Ishikawa (cell line): ENCODE measurements around the gene GDAP1L1.

Experiments
- CEBPB ChIP-seq: IDR thresholded peaks from 2 replicates; pipeline ENCODE4 v1.6.1; 2012
- CREB1 ChIP-seq: IDR thresholded peaks from 2 replicates; pipeline ENCODE4 v1.6.1; 2012; ENCODE audit warnings: low read depth
- EGR1 ChIP-seq: IDR thresholded peaks from 2 replicates; pipeline ENCODE4 v1.6.1; 2012
- EP300 ChIP-seq: IDR thresholded peaks from 2 replicates; pipeline ENCODE4 v1.6.1; 2012; ENCODE audit warnings: borderline replicate concordance
- RAD21 ChIP-seq: IDR thresholded peaks from 2 replicates; pipeline ENCODE4 v1.6.1; 2012; ENCODE audit warnings: low read depth
- TAF1 ChIP-seq: IDR thresholded peaks from 2 replicates; pipeline ENCODE4 v1.6.1; 2012; ENCODE audit warnings: low read depth, mild to moderate bottlenecking
- TCF12 ChIP-seq: IDR thresholded peaks from 2 replicates; pipeline ENCODE4 v1.6.1; 2012; ENCODE audit warnings: low read depth
- TEAD4 ChIP-seq: IDR thresholded peaks from 2 replicates; pipeline ENCODE4 v1.6.1; 2012
- YY1 ChIP-seq: IDR thresholded peaks from 2 replicates; pipeline ENCODE4 v1.6.1; 2012; ENCODE audit warnings: low read depth
- ZBTB7A ChIP-seq: IDR thresholded peaks from 2 replicates; pipeline ENCODE4 v1.6.1; 2012; ENCODE audit warnings: low read depth
- TF ChIP-seq, protein P1 (sequence below): IDR thresholded peaks from 2 replicates; pipeline ENCODE4 v1.6.1; 2012
- TF ChIP-seq, protein P2 (sequence below): IDR thresholded peaks from 2 replicates; pipeline ENCODE4 v1.6.1; 2012; ENCODE audit warnings: low read depth, mild to moderate bottlenecking
- TF ChIP-seq, protein P3 (sequence below): IDR thresholded peaks from 2 replicates; pipeline ENCODE4 v1.6.1; 2012

DNA sequence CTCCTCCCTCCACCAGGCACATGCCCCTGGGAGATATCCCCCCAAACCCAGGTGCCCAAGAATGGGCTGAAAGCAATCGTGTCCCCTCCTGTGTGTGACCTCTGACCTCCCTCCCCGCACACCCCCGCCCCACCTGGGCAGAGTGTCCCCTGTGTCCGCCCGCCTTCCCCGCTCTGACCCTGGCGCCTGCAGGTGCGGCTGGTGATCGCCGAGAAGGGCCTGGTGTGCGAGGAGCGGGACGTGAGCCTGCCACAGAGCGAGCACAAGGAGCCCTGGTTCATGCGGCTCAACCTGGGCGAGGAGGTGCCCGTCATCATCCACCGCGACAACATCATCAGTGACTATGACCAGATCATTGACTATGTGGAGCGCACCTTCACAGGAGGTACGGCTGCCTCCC is 9.9 kb downstream of the GDAP1L1 start:
- TF ChIP-seq ZBTB7A (no peak), CEBPB (no peak), EP300 (no peak), CREB1 (no peak), TCF12 (no peak), TAF1 (no peak), TEAD4 (no peak), YY1 (no peak), EGR1 (no peak), RAD21 (no peak)
- TF ChIP-seq, protein P1, sequence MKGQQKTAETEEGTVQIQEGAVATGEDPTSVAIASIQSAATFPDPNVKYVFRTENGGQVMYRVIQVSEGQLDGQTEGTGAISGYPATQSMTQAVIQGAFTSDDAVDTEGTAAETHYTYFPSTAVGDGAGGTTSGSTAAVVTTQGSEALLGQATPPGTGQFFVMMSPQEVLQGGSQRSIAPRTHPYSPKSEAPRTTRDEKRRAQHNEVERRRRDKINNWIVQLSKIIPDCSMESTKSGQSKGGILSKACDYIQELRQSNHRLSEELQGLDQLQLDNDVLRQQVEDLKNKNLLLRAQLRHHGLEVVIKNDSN, result no peak
- TF ChIP-seq, protein P2, sequence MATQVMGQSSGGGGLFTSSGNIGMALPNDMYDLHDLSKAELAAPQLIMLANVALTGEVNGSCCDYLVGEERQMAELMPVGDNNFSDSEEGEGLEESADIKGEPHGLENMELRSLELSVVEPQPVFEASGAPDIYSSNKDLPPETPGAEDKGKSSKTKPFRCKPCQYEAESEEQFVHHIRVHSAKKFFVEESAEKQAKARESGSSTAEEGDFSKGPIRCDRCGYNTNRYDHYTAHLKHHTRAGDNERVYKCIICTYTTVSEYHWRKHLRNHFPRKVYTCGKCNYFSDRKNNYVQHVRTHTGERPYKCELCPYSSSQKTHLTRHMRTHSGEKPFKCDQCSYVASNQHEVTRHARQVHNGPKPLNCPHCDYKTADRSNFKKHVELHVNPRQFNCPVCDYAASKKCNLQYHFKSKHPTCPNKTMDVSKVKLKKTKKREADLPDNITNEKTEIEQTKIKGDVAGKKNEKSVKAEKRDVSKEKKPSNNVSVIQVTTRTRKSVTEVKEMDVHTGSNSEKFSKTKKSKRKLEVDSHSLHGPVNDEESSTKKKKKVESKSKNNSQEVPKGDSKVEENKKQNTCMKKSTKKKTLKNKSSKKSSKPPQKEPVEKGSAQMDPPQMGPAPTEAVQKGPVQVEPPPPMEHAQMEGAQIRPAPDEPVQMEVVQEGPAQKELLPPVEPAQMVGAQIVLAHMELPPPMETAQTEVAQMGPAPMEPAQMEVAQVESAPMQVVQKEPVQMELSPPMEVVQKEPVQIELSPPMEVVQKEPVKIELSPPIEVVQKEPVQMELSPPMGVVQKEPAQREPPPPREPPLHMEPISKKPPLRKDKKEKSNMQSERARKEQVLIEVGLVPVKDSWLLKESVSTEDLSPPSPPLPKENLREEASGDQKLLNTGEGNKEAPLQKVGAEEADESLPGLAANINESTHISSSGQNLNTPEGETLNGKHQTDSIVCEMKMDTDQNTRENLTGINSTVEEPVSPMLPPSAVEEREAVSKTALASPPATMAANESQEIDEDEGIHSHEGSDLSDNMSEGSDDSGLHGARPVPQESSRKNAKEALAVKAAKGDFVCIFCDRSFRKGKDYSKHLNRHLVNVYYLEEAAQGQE, result no peak
- TF ChIP-seq, protein P3, sequence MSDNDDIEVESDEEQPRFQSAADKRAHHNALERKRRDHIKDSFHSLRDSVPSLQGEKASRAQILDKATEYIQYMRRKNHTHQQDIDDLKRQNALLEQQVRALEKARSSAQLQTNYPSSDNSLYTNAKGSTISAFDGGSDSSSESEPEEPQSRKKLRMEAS, result no peak
